Tibial nerve (tissue), 4 donors: ENCODE measurements around the gene EBI3. TPM values are rescaled to one million over a fixed set of nuclear protein-coding genes. Genes with fewer than 3 reads are reported as not detected.

Experiments used
- DNase-seq, 2 donors: peaks; one replicate each; pipeline ENCODE4 v3.0.0-alpha.2; 2019; ENCODE audit warnings: low spot score in 2 of 2
- H3K27ac ChIP-seq, 4 donors: fragments of 200-600 bp; sonication (generic) in 3 of 4; one replicate each; pipeline ENCODE4 v1.5.1; 2017 to 2019; ENCODE audit warnings: mild to moderate bottlenecking in 1 of 4
- H3K27me3 ChIP-seq, 2 donors: fragments of 200-600 bp; sonication (generic) in 1 of 2; one replicate each; pipeline versions ENCODE4 v1.5.1 to v1.6.0; 2017 to 2019
- H3K36me3 ChIP-seq, 3 donors: fragments of 200-600 bp; sonication (generic); one replicate each; pipeline ENCODE4 v1.5.1; 2018 to 2019
- H3K4me1 ChIP-seq, 4 donors: fragments of 200-600 bp; sonication (generic) in 3 of 4; one replicate each; pipeline ENCODE4 v1.5.1; 2017 to 2019
- H3K4me3 ChIP-seq, 4 donors: fragments of 200-600 bp; sonication (generic) in 3 of 4; one replicate each; pipeline ENCODE4 v1.5.1; 2017 to 2019; ENCODE audit warnings: mild to moderate bottlenecking in 1 of 4, moderate library complexity in 1 of 4
- H3K9me3 ChIP-seq, 4 donors: fragments of 200-600 bp; sonication (generic) in 3 of 4; one replicate each; pipeline ENCODE4 v1.5.1; 2017 to 2019
- EP300 ChIP-seq, 2 donors: sonication (generic); formaldehyde crosslinking; IDR thresholded peaks; one replicate each; pipeline ENCODE4 v1.6.1; 2017; ENCODE audit warnings: antibody characterized with exemption in 2 of 2, mild to moderate bottlenecking in 1 of 2
- POLR2A ChIP-seq, 2 donors: fragments of 450-650 bp; IDR thresholded peaks; one replicate each; pipeline ENCODE4 v1.6.1; 2017; ENCODE audit warnings: antibody characterized with exemption in 2 of 2, mild to moderate bottlenecking in 2 of 2, moderate library complexity in 2 of 2
- WGBS, 2 donors: methylation state at CpG; one replicate each; pipeline ENCODE4 v1.1.5; 2018; 5-methylcytosine and 5-hydroxymethylcytosine counted together
- total RNA-seq, 4 donors: library from RNA; depleted of rRNA; stranded (reverse); fragments of >200 nt; gene quantifications; one replicate each; pipeline ENCODE4 v1.1.0, GENCODE V29; 2016
- TF ChIP-seq, protein P1 (sequence below), 5 experiments: fragments of 200-600 bp in 3 of 5; fragments of 450-650 bp in 2 of 5; sonication (generic) in 3 of 5; IDR thresholded peaks; one replicate each; pipeline ENCODE4 v1.5.1; 2016 to 2019; ENCODE audit warnings: antibody characterized with exemption in 5 of 5, mild to moderate bottlenecking in 3 of 5, moderate library complexity in 2 of 5

Gene EBI3
- total RNA-seq, 4 donors from 2014 or later: 1.4 to 18.0 (median 9.0) TPM

DNA sequence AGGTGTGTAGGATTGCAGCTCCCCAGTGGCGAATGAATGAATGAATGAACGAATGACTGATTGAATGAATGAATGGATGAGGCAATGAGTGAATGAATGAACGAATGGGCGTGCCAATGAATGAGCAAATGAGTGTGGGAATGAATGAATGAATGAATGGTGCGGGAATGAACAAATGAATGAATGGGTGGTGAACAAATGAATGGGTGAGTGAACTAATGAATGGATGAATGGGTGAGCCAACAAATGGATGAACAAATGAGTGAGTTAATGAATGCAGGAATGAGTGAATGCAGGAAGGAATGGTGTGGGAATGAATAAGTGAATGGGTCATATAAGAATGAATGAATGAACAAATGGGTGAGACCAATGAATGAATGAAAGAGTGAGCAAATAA lies 32.1 kb upstream of the EBI3 start:
- Histone ChIP-seq H3K4me3 (no peak overlapping the region), H3K27me3 (peaks cover 2 to 77% of the 10 kb centered on the region in 2 donors), H3K27ac (no peak overlapping the region), H3K36me3 (no peaks in the 10 kb centered on the region), H3K9me3 (no peaks in the 10 kb centered on the region), H3K4me1 (peaks cover 0 to 9% (median 0%) of the 10 kb centered on the region in 4 donors)
- 85 to 87% methylated on average over 5 of the region's 5 CpGs for WGBS, 2 donors
- TF ChIP-seq POLR2A (IDR thresholded peaks at IDR 0.05) (no peak), EP300 (IDR thresholded peaks at IDR 0.05) (no peak)
- TF ChIP-seq, protein P1, sequence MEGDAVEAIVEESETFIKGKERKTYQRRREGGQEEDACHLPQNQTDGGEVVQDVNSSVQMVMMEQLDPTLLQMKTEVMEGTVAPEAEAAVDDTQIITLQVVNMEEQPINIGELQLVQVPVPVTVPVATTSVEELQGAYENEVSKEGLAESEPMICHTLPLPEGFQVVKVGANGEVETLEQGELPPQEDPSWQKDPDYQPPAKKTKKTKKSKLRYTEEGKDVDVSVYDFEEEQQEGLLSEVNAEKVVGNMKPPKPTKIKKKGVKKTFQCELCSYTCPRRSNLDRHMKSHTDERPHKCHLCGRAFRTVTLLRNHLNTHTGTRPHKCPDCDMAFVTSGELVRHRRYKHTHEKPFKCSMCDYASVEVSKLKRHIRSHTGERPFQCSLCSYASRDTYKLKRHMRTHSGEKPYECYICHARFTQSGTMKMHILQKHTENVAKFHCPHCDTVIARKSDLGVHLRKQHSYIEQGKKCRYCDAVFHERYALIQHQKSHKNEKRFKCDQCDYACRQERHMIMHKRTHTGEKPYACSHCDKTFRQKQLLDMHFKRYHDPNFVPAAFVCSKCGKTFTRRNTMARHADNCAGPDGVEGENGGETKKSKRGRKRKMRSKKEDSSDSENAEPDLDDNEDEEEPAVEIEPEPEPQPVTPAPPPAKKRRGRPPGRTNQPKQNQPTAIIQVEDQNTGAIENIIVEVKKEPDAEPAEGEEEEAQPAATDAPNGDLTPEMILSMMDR (IDR thresholded peaks at IDR 0.05): no peak
- DNase-seq: no peak

DNA sequence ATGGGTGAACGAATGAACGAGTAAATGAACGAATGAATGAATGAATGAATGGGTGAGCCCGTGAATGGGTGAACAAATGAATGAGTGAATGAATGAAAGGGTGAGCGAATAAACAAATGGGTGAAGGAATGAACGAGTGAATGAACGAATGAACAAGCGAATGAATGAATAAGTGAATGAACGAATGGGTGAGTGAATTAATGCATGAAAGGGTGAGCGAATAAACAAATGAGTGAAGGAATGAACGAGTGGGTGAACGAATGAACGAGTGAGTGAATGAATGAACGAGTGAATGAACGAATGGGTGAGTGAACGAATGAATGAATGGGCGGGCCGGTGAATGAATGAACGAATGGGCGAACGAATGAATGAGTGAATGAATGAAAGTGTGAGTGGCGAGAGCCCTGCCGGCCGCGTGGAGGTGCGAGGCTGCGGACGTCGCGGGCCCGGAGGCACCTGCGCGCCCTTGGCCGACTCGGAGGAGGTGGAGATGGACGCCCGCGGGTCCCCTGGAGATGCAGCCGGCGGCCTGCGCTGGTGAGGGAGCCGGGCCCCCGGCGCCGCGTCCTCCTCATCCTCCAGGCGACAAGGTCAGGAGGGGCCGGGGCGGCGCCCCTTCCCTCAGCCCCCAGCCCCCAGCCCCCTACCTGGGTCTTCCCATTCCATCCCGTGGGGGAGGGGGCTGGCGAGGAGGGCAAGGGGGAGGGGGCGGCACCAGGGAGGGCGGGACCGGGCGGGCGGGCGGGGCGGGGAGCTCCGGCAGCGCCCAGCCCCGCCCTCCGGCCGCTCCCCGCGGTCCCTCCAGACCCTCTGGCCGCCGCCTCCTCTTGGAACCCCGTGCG lies 31.5 kb upstream of the EBI3 start:
- TF ChIP-seq EP300 (IDR thresholded peaks at IDR 0.05): no peak
- no peak for TF ChIP-seq POLR2A (IDR thresholded peaks at IDR 0.05)
- TF ChIP-seq, protein P1 (IDR thresholded peaks at IDR 0.05): no peak
- peak overlapping the region in 1 of 4 donors; percentile 2 for H3K4me3 ChIP-seq
- H3K9me3 ChIP-seq: no peaks in the 10 kb centered on the region
- H3K36me3 ChIP-seq: no peaks in the 10 kb centered on the region
- peaks cover 2 to 70% of the 10 kb centered on the region in 2 donors for H3K27me3 ChIP-seq
- no peak overlapping the region for H3K27ac ChIP-seq
- peaks cover 0 to 9% (median 0%) of the 10 kb centered on the region in 4 donors for H3K4me1 ChIP-seq
- no peak for DNase-seq
- 21 to 26% methylated on average over 39 to 49 of the region's 70 CpGs for WGBS, 2 donors

DNA sequence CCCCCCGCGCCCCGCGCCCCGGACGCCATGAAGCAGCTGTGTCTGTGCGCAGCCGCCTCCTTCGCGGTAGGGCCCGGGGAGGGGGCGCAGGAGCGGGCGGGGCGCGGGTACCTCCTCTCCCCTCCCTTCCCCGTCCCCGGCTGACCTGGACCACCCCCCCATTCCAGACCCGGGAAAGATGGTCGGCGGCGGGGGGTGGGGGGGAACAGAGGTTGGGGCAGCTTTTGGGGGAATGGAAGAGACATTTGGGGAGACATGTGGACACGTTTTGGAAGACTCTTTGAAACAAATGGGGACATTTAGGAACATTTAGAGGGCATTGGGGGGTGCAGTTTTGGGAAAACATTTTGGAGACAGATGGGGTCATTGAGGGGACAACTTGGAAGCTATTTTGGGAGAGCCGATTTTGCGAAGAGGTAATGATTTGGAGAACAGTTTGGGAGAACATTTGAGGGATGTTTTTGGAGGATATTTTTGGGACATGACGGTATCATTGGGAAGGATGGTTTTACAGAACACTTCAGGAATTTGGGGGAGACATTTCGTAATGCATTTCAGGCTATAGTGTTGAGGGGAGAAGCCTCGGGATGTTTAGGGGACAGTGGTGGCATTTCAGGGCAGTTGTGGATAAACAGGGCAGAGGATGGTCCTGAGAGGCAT lies 30.7 kb upstream of the EBI3 start:
- Histone ChIP-seq H3K9me3 (no peaks in the 10 kb centered on the region), H3K27me3 (peaks cover 2 to 64% of the 10 kb centered on the region in 2 donors), H3K36me3 (no peaks in the 10 kb centered on the region), H3K4me3 (peak overlapping the region in 1 of 4 donors; percentile 2), H3K27ac (no peak overlapping the region), H3K4me1 (peaks cover 0 to 9% (median 0%) of the 10 kb centered on the region in 4 donors)
- no peak for DNase-seq
- no peak for TF ChIP-seq POLR2A (IDR thresholded peaks at IDR 0.05)
- TF ChIP-seq EP300 (IDR thresholded peaks at IDR 0.05): no peak
- TF ChIP-seq, protein P1 (IDR thresholded peaks at IDR 0.05): no peak
- WGBS, 2 donors: 5 to 8% methylated on average over 20 to 22 of the region's 28 CpGs

DNA sequence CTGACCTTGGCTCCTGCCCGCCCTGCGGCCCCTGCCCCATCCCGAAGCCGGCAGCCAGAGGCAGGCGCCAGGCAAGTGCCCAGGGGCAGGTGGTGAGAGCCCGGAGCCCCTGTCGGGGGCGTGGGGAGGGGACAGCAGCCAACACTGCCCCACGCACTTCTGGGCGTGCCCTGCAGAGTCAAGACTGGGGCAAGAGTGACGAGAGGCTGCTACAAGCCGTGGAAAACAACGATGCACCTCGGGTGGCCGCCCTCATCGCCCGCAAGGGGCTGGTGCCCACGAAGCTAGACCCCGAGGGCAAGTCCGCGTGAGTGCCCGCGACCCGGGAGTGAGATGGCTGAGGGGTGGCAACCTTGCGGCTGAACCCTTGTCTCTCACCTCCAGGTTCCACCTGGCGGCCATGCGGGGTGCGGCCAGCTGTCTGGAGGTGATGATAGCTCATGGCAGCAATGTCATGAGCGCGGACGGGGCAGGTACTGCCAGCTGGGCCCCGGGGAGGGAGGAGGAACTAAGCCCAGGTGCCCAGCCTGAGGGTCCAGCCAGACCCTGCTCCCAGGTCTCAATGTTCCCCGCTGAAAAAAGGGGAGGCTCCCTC lies 29.5 kb upstream of the EBI3 start:
- no peak for DNase-seq
- WGBS, 2 donors: 79 to 87% methylated on average over 7 to 33 of the region's 33 CpGs
- Histone ChIP-seq H3K9me3 (no peaks in the 10 kb centered on the region), H3K4me3 (no peak overlapping the region), H3K36me3 (no peaks in the 10 kb centered on the region), H3K27ac (no peak overlapping the region), H3K4me1 (peaks cover 0 to 14% (median 0%) of the 10 kb centered on the region in 4 donors), H3K27me3 (peaks cover 2 to 52% of the 10 kb centered on the region in 2 donors)
- TF ChIP-seq EP300 (IDR thresholded peaks at IDR 0.05): no peak
- TF ChIP-seq, protein P1 (IDR thresholded peaks at IDR 0.05): no peak
- TF ChIP-seq POLR2A (IDR thresholded peaks at IDR 0.05): no peak
